Spleen (tissue), 11 donors: ENCODE measurements around the gene CLRN3. TPM values are rescaled to one million over a fixed set of nuclear protein-coding genes. Genes with fewer than 3 reads are reported as not detected.
A peak's percentile ranks its signal among the peaks of the same experiment; 100 is the strongest.

ENCODE experiments used
- DNase-seq: peaks from one replicate; pipeline ENCODE4 v3.0.0-alpha.2; 2020
- H3K27ac ChIP-seq, 8 donors: fragments of 200-600 bp; sonication (generic) in 7 of 8; 1 replicate in 4 of 8; 2 replicates in 4 of 8; pipeline versions ENCODE4 v1.5.0 to v1.8.0; 2016 to 2021; ENCODE audit warnings: inconsistent platforms in 4 of 8, mild to moderate bottlenecking in 4 of 8, moderate library complexity in 1 of 8
- H3K27me3 ChIP-seq, 7 donors: fragments of 200-600 bp; sonication (generic) in 6 of 7; replicated peaks in 1 of 7; 1 replicate in 4 of 7; 2 replicates in 3 of 7; pipeline versions ENCODE4 v1.5.0 to v1.8.0; 2016 to 2021; ENCODE audit warnings: inconsistent platforms in 3 of 7, mild to moderate bottlenecking in 1 of 7
- H3K36me3 ChIP-seq, 6 donors: fragments of 200-600 bp; sonication (generic) in 5 of 6; 1 replicate in 4 of 6; 2 replicates in 2 of 6; pipeline versions ENCODE4 v1.5.0 to v1.8.0; 2016 to 2021; ENCODE audit warnings: inconsistent platforms in 2 of 6
- H3K4me1 ChIP-seq, 6 donors: fragments of 200-600 bp; sonication (generic) in 5 of 6; 1 replicate in 3 of 6; 2 replicates in 3 of 6; pipeline versions ENCODE4 v1.5.0 to v1.8.0; 2016 to 2021; ENCODE audit warnings: inconsistent platforms in 3 of 6
- H3K4me3 ChIP-seq, 8 donors: fragments of 200-600 bp; sonication (generic) in 7 of 8; 1 replicate in 4 of 8; 2 replicates in 4 of 8; pipeline versions ENCODE4 v1.5.0 to v1.8.0; 2016 to 2021; ENCODE audit warnings: inconsistent platforms in 4 of 8, mild to moderate bottlenecking in 4 of 8, moderate library complexity in 2 of 8
- H3K9me3 ChIP-seq, 8 donors: fragments of 200-600 bp; sonication (generic) in 7 of 8; 1 replicate in 4 of 8; 2 replicates in 4 of 8; pipeline versions ENCODE4 v1.5.0 to v1.8.0; 2016 to 2021; ENCODE audit warnings: inconsistent platforms in 4 of 8
- POLR2A ChIP-seq, 3 donors: fragments of 450-650 bp; IDR thresholded peaks; one replicate each; pipeline ENCODE4 v1.5.1; 2017; ENCODE audit warnings: antibody characterized with exemption in 3 of 3, mild to moderate bottlenecking in 1 of 3
- POLR2AphosphoS5 ChIP-seq, 3 donors: sonication (generic); formaldehyde crosslinking; IDR thresholded peaks; one replicate each; pipeline ENCODE4 v1.5.1; 2017; ENCODE audit warnings: antibody characterized with exemption in 3 of 3
- WGBS, 5 donors: extraction: QIAGEN DNeasy Blood & Tissue Kit in 3 of 5; methylation state at CpG; one replicate each; pipeline versions ENCODE4 v1.1.5 to v1.1.7; 2013 to 2018; 5-methylcytosine and 5-hydroxymethylcytosine counted together
- intact Hi-C: fragments of 100-400 bp; cut with DNase I; formaldehyde crosslinking; loops from one replicate; pipeline ENCODE4 v1.15.0; 2023; ENCODE audit warnings: low total_unique reads
- polyA plus RNA-seq, 3 donors: library from polyadenylated mRNA; stranded (reverse); fragments of 200-250 nt; gene quantifications; one replicate each; pipeline ENCODE4 v1.2.1, GENCODE V29; 2013
- total RNA-seq, 7 donors: library from RNA; depleted of rRNA in 3 of 7; stranded (reverse); fragments of >200 nt in 3 of 7; fragmentation: NEBNext Ultra II Directional in 4 of 7; extraction: Animal tissue kit (Norgen Biotek cat#: 25700) in 4 of 7; gene quantifications; one replicate each; pipeline versions ENCODE4 v1.1.0 to v1.2.1, GENCODE V29; 2016 to 2021
- TF ChIP-seq, protein P1 (sequence below), 11 experiments: fragments of 200-600 bp in 7 of 11; fragments of 450-650 bp in 4 of 11; sonication (generic) in 4 of 11; IDR thresholded peaks in 8 of 11; conservative IDR thresholded peaks in 3 of 11; 1 replicate in 7 of 11; 2 replicates in 4 of 11; pipeline versions ENCODE4 v1.4.0 to v1.8.0; 2016 to 2021; ENCODE audit warnings: antibody characterized with exemption in 11 of 11, inconsistent platforms in 4 of 11, mild to moderate bottlenecking in 1 of 11
- donor health status: healthy with polysubstance abuse.
- donor health status: DM: no; HTN: no; CAD: no; lungs with moderate emphysema.
- donor health status: DM: no; HTN: no; CAD: no.
- donor health status: Bipolar disorder and iron deficiency.
- donor health status: healthy.
- donor health status: DM: no; HTN: no; CAD: no.
- donor health status: DM: yes; HTN: yes; CAD: no.

CLRN3 gene
- total and polyA plus RNA-seq, 10 donors = 0.22 to 0.43 TPM; not detected in 8

- WGBS, 5 donors = 0 to 4% (median 3%) methylated on average over 15 to 65 of the region's 65 CpGs
- TF ChIP-seq POLR2A (IDR thresholded peaks at IDR 0.05) (no peak), POLR2AphosphoS5 (IDR thresholded peaks at IDR 0.05) (peak in 1 of 3 donors; percentile 37)
- no peaks in the 10 kb centered on the region for H3K9me3 ChIP-seq
- peaks cover 0 to 42% (median 26%) of the 10 kb centered on the region in 6 donors for H3K4me1 ChIP-seq
- no peaks in the 10 kb centered on the region for H3K36me3 ChIP-seq
- intact Hi-C loops = loop anchor here (2.0 to 5.0 kb wide), 2 partner anchors 103 to 160 kb away; no protein-coding TSS in a partner anchor
- peak; percentile 86 for DNase-seq
- peak overlapping the region; percentile 62 to 83 (median 70) for H3K4me3 ChIP-seq
- peak overlapping the region; percentile 19 to 85 (median 82) for H3K27ac ChIP-seq
- peaks cover 0 to 28% (median 5%) of the 10 kb centered on the region in 7 donors for H3K27me3 ChIP-seq
These were observed 14.8 kb upstream of the CLRN3 start for GRCh38 chr10:127907411-127908105.

- DNase-seq = peak; percentile 96
- H3K36me3 ChIP-seq = no peaks in the 10 kb centered on the region
- 6 to 64% (median 10%) methylated on average over 6 to 78 of the region's 78 CpGs for WGBS, 5 donors
- peaks cover 0 to 28% (median 5%) of the 10 kb centered on the region in 7 donors for H3K27me3 ChIP-seq
- H3K27ac ChIP-seq = peak within 1 kb of the TSS; percentile 19 to 85 (median 82)
- TF ChIP-seq POLR2A (IDR thresholded peaks at IDR 0.05) (no peak), POLR2AphosphoS5 (IDR thresholded peaks at IDR 0.05) (peak in 2 of 3 donors; percentile 24 to 28)
- TF ChIP-seq, protein P1, sequence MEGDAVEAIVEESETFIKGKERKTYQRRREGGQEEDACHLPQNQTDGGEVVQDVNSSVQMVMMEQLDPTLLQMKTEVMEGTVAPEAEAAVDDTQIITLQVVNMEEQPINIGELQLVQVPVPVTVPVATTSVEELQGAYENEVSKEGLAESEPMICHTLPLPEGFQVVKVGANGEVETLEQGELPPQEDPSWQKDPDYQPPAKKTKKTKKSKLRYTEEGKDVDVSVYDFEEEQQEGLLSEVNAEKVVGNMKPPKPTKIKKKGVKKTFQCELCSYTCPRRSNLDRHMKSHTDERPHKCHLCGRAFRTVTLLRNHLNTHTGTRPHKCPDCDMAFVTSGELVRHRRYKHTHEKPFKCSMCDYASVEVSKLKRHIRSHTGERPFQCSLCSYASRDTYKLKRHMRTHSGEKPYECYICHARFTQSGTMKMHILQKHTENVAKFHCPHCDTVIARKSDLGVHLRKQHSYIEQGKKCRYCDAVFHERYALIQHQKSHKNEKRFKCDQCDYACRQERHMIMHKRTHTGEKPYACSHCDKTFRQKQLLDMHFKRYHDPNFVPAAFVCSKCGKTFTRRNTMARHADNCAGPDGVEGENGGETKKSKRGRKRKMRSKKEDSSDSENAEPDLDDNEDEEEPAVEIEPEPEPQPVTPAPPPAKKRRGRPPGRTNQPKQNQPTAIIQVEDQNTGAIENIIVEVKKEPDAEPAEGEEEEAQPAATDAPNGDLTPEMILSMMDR (IDR thresholded peaks at IDR 0.05 in 8 of 11, conservative IDR thresholded peaks at IDR 0.05 in 3 of 11) = peak in 10 of 11 experiments; percentile 47 to 92 (median 88)
- peaks cover 0 to 42% (median 26%) of the 10 kb centered on the region in 6 donors for H3K4me1 ChIP-seq
- peaks cover 0 to 4% (median 0%) of the 10 kb centered on the region in 8 donors for H3K9me3 ChIP-seq
- intact Hi-C loops = loop anchor here (2.0 to 5.0 kb wide), 2 partner anchors 104 to 161 kb away; no protein-coding TSS in a partner anchor
- peak within 1 kb of the TSS; percentile 62 to 83 (median 70) for H3K4me3 ChIP-seq
These were observed 14.0 kb upstream of the CLRN3 start, which contains the start of gene PTPRE for GRCh38 chr10:127906548-127907377. Gene PTPRE, plus strand, starts transcription at chr10:127907103. Its CDS starts 133,779 bp downstream, at chr10:128040882.

GRCh38 chr10:127905848-127906261 is 13.1 kb upstream of the CLRN3 start:
- H3K27ac ChIP-seq = no peak overlapping the region
- H3K4me1 ChIP-seq = peaks cover 0 to 42% (median 26%) of the 10 kb centered on the region in 6 donors
- no peak overlapping the region for H3K4me3 ChIP-seq
- TF ChIP-seq POLR2A (IDR thresholded peaks at IDR 0.05) (no peak), POLR2AphosphoS5 (IDR thresholded peaks at IDR 0.05) (no peak)
- TF ChIP-seq, protein P1 (IDR thresholded peaks at IDR 0.05 in 8 of 11, conservative IDR thresholded peaks at IDR 0.05 in 3 of 11) = no peak
- intact Hi-C loops = loop anchor here (2.0 to 5.0 kb wide), 2 partner anchors 105 to 161 kb away; no protein-coding TSS in a partner anchor
- H3K36me3 ChIP-seq = no peaks in the 10 kb centered on the region
- H3K27me3 ChIP-seq = peaks cover 0 to 28% (median 5%) of the 10 kb centered on the region in 7 donors
- 72 to 91% (median 81%) methylated on average over 7 to 10 of the region's 10 CpGs for WGBS, 5 donors
- peaks cover 0 to 5% (median 0%) of the 10 kb centered on the region in 8 donors for H3K9me3 ChIP-seq
- DNase-seq = no peak
